PC-9 (cell line): ENCODE data around the gene ROR2.

Source experiments
- CTCF ChIP-seq: fragments of 200-600 bp; sonication (generic); conservative IDR thresholded peaks from 2 replicates; pipeline ENCODE4 v1.6.1; 2017; ENCODE audit warnings: mixed run types, antibody characterized with exemption, mild to moderate bottlenecking, moderate library complexity
- EZH2 ChIP-seq: fragments of 200-600 bp; sonication (generic); IDR thresholded peaks from 2 replicates; pipeline ENCODE4 v1.8.0; 2017; ENCODE audit warnings: antibody characterized with exemption, low read depth

- TF ChIP-seq CTCF (no peak), EZH2 (no peak)
Observed at GRCh38 chr9:91863469-91863868, 86.6 kb downstream of the ROR2 start.
